Dermis blood vessel endothelial cell (primary cell): ENCODE measurements around the gene EPHA10. TPM values are rescaled to one million over a fixed set of nuclear protein-coding genes. Genes with fewer than 3 reads are reported as not detected.
"Not testable (repeated sequence)": the region's sequence is repeated elsewhere in the genome, so short reads cannot be mapped to it uniquely, and the experiment has no call there.

Experiments used
- DNase-seq: peaks from one replicate; pipeline ENCODE4 v3.0.0; 2010
- total RNA-seq: library from RNA; depleted of rRNA; stranded (reverse); fragments of >200 nt; gene quantifications from 2 replicates; pipeline ENCODE4 v1.2.3, GENCODE V29; 2014

The EPHA10 gene
- total RNA-seq, result 0.05 TPM in 1 of 2 replicates, not detected in the other

DNA sequence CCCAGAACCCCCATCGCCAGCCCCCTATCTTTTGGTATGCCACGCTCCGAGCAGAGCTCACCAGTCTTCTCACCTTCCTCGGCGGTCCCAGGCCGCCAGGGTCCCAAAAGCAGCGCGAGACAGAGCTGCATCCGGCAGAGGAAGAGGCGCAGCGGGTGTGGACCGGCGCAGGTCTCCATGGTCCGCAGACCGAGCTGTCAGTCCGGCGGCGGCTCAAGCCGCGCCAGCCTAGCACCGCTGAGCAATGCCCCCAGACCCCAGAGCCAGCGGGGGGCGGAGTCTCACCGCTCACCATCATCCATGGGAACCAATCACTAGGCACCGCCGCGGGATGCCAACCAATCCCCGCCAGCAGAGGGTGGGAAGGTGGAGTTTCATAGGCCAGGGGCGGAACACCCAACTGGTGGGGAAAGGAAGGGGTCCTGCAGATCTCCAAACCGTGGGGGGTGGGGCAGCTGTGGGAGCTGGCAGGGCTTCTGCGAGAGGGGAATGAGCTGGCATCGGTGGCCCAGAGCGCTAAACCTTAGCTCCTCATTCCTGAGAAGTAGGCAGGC lies at the start of gene EPHA10:
EPHA10 (minus strand) TSS at position 233 of the 554 bp plus-strand sequence; CDS start at position 179, 54 bp downstream.
- no peak for DNase-seq

- DNase-seq, result no peak
Measured at GRCh38 chr1:37814252-37814651, 49.3 kb upstream of the EPHA10 start.

GRCh38 chr1:37813529-37814145 lies 48.7 kb upstream of the EPHA10 start:
- no peak for DNase-seq

DNA sequence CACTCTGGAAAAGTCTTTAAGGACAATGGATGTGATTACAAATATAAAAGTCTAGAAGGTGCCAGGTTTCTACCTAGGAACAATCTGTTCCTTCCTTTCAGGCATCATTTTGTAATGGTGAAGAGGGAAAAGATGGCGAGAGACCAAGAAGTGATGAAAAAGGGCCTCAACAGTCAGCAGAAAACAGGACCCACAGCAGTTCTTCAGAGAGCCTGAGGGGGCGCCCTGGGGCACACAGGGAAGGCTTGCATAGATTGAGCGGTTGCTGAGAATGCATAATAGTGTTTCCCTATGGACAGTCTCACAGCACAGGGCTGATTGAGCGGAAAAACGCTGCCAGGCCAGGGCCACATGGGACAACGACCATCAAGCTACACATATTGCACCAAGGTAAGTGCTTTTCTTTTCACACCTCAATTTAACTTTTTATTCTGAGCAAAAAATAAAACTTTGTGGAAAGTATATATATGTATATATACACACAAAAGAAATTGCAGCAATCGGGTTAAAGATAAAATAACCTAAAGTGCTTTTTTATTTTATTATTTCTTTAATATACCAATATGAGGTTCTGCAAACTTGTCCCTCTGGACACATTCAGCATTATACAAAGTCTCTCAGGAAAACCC lies 46.2 kb upstream of the EPHA10 start:
- DNase-seq, result peak; percentile 88

DNA sequence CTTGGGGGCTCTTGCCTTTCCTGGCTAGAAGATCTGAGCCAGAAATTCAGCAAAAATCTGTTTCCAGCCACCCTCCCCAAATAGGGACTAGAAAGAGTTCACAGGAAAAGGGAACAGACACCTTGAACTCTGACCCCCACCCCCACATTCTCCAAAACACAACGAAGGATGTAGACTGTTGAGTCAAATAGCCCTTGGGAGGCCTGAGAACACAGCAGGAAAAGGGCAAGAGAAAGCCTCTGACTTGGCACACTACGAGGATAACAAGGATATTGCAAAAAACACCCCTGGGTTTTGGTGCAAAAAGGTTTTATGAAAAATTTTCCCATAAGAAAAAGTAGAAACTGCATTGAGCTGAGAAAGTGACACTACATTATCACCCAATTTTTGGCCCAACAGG lies 45.0 kb upstream of the EPHA10 start:
- DNase-seq, result no peak

DNA sequence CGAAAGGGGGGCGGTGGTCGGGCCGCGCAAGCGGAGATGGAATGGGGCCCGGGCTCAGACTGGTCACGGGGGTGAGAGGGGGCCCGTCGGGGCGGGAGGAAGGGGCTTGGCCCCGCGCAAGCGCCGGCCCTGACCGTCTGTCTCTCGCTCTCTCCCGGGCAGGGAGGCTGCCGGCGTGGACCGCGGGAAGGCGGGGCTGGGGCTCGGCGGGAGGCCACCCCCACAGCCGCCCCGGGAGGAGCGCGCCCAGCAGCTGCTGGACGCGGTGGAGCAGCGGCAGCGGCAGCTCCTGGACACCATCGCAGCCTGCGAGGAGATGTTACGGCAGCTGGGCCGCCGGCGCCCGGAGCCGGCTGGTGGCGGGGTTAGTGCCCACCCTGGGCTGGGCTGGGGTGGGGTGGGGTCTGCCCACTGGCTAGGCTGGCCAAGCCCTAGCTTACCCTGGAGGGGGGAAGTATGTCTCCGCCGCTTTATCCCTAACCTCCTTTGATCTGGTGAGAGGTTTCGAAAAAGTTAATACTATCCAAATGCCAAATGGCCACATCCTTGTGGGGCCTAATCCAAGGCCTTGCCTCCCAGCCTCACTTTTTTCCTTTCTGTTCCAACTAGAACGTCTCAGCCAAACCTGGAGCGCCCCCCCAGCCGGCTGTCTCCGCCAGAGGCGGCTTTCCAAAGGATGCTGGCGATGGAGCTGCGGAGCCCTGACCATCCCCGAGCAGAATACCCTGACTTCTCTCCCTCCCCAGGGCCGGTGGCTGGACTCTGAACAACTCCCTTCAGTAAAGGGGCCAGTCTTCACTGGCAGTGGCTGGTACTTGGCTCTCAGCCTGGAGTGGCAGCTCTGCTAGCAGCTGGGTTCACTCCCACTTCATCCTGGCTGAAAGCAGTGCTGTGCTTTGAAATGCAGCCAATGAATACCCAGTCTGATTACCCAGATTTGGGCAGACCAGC lies 43.7 kb upstream of the EPHA10 start:
- DNase-seq, result peak; percentile 80

DNA sequence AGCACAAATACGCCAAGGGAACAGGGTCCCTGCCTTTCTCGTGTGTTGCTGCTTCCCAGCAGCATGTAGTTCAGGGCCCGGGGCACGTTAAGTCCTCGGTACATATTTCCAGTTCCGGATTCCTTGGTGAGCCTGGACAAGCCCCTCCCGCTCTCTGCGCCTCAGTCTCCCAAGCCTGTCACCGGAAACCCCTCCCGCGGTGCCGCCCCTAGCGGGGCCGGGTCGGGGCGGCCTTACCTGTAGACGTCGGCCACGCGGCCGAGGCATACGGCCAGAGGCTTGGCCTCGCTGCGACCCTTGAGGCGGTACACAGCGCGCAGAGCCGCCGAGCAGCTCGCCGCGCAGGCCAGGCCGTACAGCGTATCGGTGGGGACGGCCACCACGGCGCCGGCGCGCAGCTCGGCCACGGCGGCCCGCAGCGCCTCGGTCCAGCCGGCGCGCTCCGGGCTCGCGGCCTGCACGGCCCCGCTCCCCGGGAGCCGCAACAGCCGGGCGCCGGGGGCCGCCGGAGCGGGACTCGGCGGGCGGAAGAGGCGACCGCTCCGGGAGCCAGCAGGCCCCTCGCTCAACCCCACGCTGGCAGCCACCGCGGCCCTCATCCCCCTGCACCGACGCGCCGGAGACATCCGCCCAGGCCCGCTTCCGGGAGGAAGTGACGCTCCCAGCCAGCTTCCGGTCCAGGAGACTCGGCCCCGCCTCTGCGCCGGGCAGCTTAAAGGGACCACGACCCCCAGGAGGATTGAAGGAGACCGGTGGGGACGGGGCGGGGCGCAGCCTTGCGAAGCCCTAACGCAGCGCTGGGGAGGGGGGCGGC lies 42.8 kb upstream of the EPHA10 start, which contains the start of the genes C1orf122 and YRDC:
C1orf122 (plus strand) TSS at position 236 of the 814 bp plus-strand sequence. CDS start 615 bp downstream, outside the sequence.
YRDC (minus strand) TSS at position 654 of the 814 bp plus-strand sequence; CDS start at position 626, 28 bp downstream.
- DNase-seq, result peak; percentile 96

DNA sequence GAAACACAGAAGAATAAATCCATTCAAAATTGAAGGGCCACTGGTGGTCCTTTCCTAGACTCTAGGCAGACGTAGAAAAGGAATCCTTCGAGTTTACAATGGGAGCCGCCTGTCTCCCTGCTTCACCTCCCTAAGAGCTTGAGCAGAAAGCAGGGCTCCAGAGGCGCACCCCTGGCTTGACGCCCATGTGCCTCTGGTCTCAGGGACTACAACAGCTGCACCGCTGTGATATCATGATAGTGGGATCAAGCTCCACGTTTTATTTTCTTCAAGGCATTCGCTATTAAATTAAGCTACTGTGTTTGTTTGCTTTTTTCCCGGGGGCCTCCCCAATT lies 42.3 kb upstream of the EPHA10 start:
- no peak for DNase-seq

DNA sequence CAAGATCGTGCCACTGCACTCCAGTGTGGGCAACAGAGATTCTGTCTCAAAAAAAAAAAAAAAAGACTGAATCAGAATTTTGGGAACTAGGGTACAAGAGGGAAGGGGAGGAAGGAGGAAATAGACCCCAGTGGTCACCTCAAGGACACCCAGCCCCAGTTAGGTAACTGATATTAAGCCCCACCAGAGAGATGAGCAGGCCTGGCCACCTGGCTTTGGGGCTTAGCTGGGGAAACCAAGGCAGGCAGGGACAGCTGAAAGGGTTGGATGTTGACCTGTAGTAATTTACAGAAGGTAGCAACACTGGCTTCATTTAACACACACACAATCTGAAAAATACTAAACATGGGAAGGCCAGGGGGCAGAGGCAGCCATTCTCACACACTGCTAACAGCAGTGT lies 37.5 kb upstream of the EPHA10 start:
- DNase-seq, result no peak

- no peak for DNase-seq
Measured at GRCh38 chr1:37797750-37798345, 32.9 kb upstream of the EPHA10 start.

- DNase-seq, result peak; percentile 60
Measured at GRCh38 chr1:37795340-37796125, 30.6 kb upstream of the EPHA10 start.

DNA sequence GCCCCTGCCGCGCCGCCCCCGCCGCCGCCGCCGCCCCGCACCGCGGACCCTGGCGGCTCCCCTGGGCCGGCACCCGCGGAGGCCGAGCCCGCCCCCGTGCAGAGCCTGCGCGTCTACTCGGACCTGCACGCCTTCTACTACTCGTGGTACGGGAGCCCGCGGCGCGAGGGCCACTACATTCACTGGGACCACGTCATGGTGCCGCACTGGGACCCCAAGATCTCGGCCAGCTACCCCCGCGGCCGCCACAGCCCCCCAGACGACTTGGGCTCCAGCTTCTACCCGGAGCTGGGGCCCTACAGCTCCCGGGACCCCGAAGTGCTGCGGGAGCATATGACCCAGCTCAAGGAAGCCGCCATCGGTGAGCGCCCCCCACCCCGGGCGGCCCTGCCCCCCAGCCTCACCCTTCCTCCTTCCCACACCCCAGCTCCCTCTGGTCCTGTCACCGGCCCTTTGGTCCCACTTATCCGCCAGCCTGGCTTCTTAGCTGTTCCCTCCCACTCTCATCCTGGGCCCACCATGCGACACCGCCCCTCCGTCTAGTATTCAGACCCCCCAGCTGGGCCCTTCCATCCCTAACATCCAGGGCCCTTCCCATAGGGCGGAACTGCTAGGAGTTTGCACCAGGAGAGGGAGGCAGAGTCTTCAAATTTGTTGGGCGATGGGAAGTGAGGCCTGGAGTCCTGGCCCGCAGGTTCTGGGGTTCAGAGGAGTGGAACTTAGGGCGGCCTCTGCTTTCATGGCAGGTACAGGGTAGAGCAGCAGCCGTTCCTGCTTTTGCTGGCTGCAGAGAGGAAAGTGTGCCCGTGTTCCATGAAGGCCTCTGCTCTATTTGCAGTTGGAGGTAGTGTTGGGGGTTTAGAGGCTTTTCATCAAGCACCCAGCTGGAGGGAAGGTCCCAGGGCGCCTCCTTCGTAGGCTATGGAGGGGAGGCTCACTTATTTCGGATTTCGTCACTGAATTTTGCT lies 29.7 kb upstream of the EPHA10 start:
- no peak for DNase-seq

- DNase-seq, result peak; percentile 63
Measured at GRCh38 chr1:37793773-37794371, 29.0 kb upstream of the EPHA10 start, which contains the start of gene MANEAL. Gene MANEAL (plus strand): TSS chr1:37793847. CDS start chr1:37794183, 336 bp downstream.

DNA sequence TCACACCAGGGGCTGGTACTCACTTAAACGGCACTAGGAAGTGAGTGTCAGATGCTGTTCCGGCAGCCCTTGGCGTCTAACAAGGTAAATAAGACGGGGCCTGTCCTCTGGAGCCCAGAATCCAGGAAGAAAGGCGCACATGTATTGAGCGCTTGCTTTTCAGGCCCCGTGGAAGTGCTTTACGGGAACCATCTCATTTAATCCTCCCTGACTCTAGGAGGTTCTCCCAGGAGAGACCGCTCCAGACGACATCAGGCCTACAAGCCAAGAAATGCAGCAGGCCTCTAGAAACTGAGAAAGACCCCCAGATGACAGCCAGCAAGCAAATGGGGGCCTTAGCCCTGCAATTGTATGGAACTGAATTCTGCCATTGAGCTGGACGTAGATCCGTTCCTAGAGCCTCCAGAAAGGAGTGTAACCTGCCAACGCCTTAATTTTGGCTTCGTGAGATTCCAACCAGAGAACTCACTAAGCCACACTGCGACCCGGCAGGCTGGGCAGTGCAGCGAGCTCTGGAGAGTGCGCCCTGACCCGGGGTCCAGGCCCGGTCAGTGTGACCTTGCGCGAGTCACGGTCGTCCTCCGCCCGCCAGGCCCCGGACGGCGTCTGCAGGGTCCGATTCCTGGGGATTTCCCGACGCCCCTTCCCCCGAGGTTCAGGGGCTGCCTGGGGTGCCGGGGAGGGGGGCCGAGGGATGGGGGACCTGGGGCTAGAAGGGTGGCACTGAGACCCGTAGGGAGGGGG lies 28.2 kb upstream of the EPHA10 start:
- no peak for DNase-seq

DNA sequence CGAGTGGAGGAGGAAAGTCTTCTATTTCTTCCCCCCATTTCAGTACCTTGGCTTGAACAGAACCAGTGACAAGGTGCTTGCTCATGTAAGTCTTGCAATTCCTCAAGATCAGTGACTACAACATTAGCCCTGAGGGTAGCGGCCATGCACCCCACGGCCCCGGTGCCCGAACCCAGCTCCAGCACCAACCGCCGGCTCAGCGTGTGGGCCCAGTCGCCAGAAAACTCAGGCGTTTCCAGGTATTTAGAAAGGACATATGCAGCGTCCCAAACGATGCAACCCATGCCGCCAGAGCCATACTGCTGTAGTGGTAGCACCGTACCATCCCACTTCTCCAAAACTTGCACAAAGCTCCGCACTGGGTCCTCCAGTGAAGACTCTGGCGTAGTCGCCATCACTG lies 17.6 kb upstream of the EPHA10 start:
- DNase-seq, result no peak

DNA sequence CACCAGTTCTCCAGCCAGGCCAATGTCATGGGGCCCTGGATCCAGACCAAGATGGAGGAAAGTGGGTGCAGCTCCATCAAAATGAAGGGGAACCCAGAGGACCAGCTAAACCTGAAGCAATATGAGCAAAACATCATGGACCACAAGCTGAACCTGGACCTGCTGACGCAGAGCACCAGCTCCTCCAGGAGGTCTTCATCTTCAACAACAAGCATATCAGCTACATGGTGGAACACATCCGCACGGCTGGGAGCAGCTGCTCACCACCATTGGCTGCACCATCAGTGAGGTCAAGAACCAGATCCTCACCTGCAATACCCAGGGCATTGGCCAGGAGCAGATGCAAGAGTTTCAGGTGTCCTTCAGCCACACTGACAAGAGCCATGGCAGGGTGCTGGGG lies 13.7 kb upstream of the EPHA10 start:
- no peak for DNase-seq

DNA sequence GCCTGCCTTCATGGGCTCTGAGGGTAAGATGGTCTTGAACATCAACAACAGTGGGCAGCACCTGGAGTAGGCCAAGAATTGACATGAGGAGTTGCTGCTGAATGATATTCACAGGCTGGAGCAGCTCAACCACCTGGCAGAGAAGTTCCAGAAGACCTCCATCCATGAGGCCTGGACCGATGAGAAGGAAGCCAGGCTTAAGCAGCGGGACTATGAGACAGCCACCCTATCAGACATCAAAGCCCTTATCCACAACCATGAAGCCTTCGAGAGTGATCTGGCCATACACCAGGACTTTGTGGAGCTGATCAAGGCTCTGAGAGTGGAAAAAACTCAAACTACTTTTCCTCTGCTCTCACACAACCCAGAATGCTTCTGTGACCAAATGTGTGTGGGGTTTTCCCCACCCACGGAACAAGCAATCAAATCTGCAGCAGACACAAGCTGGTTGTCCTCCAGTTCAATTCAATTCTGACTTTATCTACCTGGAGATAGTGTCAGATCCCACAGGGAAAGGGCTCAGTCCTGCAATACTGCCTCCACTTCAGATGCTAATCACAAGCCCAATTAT lies 12.1 kb upstream of the EPHA10 start:
- no peak for DNase-seq

DNA sequence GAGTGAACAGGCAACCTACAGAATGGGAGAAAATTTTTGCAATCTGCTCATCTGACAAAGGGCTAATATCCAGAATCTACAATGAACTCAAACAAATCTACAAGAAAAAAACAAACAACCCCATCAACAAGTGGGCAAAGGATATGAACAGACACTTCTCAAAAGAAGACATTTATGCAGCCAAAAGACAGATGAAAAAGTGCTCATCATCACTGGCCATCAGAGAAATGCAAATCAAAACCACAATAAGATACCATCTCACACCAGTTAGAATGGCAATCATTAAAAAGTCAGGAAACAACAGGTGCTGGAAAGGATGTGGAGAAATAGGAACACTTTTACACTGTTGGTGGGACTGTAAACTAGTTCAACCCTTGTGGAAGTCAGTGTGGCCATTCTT lies 6.5 kb upstream of the EPHA10 start:
- DNase-seq, result not testable (repeated sequence)
